AG10803 (cell line): Measurements from ENCODE around the gene MYOM1.
"Not testable (repeated sequence)": the region's sequence is repeated elsewhere in the genome, so short reads cannot be mapped to it uniquely, and the experiment has no call there.

Source experiments
- DNase-seq: peaks from one replicate; pipeline ENCODE4 v3.0.0; 2010; ENCODE audit warnings: low read depth
- H3K4me3 ChIP-seq: 2 replicates; pipeline ENCODE4 v1.5.1; 2011; ENCODE audit warnings: mild to moderate bottlenecking, low read length, control low read depth
- CTCF ChIP-seq: conservative IDR thresholded peaks from 2 replicates; pipeline ENCODE4 v1.5.1; 2011; ENCODE audit warnings: mild to moderate bottlenecking, low read length, control low read depth, inconsistent platforms

MYOM1 gene

DNA sequence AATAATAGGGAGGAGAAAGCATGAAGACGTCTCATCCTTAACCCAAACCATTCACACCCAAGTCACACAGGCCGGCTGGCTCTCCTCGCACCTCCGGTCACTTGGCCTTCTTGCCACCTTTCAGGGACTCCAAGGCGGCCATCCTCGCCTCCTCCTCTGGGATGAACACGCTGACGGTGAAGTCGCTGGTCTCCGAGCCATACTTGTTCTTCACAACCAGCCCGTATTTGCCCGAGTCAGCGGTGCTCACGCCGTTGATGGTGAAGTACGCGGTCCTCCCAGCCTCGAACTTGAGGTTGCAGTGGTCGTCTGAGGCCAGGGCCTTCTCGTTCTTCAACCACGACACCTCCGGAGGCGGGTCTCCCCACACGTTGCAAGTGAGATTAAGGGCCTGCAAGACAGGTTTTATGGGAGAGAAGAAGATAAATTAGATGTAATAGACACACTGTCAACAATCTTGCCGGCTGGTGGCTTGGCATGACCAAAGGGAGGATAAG, 152.6 kb downstream of the MYOM1 start:
- TF ChIP-seq CTCF: no peak
- no peak overlapping the region for H3K4me3 ChIP-seq
- no peak for DNase-seq

GRCh38 chr18:3066341-3067110, 153.2 kb downstream of the MYOM1 start:
- no peak overlapping the region for H3K4me3 ChIP-seq
- TF ChIP-seq CTCF: no peak
- no peak for DNase-seq

- DNase-seq, H3K4me3 ChIP-seq: not testable (repeated sequence)
Measured at GRCh38 chr18:3063766-3064165, 156.0 kb downstream of the MYOM1 start.

GRCh38 chr18:3062798-3063680, 156.7 kb downstream of the MYOM1 start:
- peak; percentile 25 for DNase-seq
- H3K4me3 ChIP-seq: peak overlapping the region; percentile 26

GRCh38 chr18:3061581-3062312, 158.0 kb downstream of the MYOM1 start:
- DNase-seq: no peak
- no peak overlapping the region for H3K4me3 ChIP-seq
- no peak for TF ChIP-seq CTCF

More at GRCh38 chr18:3062798-3063680, 156.7 kb downstream of the MYOM1 start:
- peak; percentile 81 for TF ChIP-seq CTCF

DNA sequence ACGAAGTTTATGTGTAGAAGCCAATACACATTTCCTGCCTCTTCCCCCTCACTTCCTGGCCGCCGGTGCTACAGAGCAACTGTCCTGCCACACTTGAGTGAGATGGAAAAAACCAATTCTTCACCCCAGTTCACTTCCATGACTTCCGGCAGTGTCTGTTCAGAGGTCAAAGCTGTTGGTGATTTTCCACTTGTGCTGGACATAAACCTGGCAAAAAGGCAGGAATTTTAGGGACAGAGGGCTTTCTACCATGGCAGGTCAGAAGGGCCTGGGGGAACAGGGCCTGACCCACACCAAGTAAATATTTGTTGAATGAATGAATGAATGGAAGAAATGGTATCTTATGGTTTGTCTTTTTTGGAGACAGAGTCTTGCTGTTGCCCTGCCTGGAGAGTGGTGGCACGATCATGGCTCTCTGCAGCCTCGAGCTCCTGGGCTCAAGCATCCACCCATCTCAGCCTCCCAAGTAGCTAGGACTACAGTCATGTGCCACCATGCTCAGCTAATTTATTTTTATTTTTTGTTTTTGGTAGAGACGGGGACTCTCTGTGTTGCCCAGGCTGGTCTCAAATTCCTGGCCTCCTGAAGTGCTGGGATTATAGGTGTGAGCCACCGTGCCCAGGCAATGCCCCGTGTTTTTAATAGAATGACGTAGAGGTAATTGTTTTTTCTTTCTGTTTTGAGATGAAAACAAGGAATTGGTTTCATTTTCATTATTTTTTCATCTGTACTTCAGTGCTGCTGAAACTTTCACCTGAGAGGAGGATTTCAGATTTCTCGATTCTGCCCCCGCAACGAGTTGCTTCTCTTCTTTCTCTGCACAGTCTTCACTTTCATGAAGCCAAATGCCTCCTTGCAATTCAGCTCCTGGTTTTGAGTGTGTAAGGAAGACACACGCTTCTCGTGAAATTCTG, 158.8 kb downstream of the MYOM1 start:
- no peak for TF ChIP-seq CTCF
- no peak for DNase-seq
- no peak overlapping the region for H3K4me3 ChIP-seq
